Muscle of back (tissue), 11 donors: ENCODE data around the gene MEG3. TPM values are rescaled to one million over a fixed set of nuclear protein-coding genes. Genes with fewer than 3 reads are reported as not detected.
"Not testable (repeated sequence)": the region's sequence is repeated elsewhere in the genome, so short reads cannot be mapped to it uniquely, and the experiment has no call there.

Source experiments
- DNase-seq, 3 donors: peaks; one replicate each; pipeline versions ENCODE4 v3.0.0 to v3.0.0-alpha.2; 2013
- polyA plus RNA-seq, 10 donors: library from polyadenylated mRNA; unstranded; fragments of 120-200 nt; gene quantifications; one replicate each; pipeline ENCODE4 v1.2.1, GENCODE V29; 2013; ENCODE audit not compliant: insufficient read length in 10 of 10

The MEG3 gene
- polyA plus RNA-seq, 10 donors, result 2,465 to 7,650 (median 4,019) TPM

- no peak for DNase-seq
Observed at GRCh38 chr14:100810435-100810834, 15.5 kb upstream of the MEG3 start.

GRCh38 chr14:100810861-100811461 lies 15.0 kb upstream of the MEG3 start:
- no peak for DNase-seq

GRCh38 chr14:100813291-100813690 lies 12.6 kb upstream of the MEG3 start:
- no peak for DNase-seq

GRCh38 chr14:100815478-100816285 lies 10.2 kb upstream of the MEG3 start:
- DNase-seq, result peak in 1 of 3 donors; percentile 50

- no peak for DNase-seq
Observed at GRCh38 chr14:100816286-100816949, 9.5 kb upstream of the MEG3 start.

GRCh38 chr14:100816950-100817901 lies 8.7 kb upstream of the MEG3 start:
- no peak for DNase-seq

- no peak for DNase-seq
Observed at GRCh38 chr14:100818221-100818699, 7.7 kb upstream of the MEG3 start.

- DNase-seq, result not testable (repeated sequence)
Observed at GRCh38 chr14:100818923-100819322, 7.0 kb upstream of the MEG3 start.

- DNase-seq, result no peak
Observed at GRCh38 chr14:100819453-100819828, 6.5 kb upstream of the MEG3 start.

GRCh38 chr14:100819829-100820475 lies 6.0 kb upstream of the MEG3 start:
- DNase-seq, result no peak

- DNase-seq, result peak in 1 of 3 donors; percentile 64
Observed at GRCh38 chr14:100820957-100821356, 5.0 kb upstream of the MEG3 start.

GRCh38 chr14:100822013-100822412 lies 3.9 kb upstream of the MEG3 start:
- DNase-seq, result peak in 2 of 3 donors; percentile 70 to 83

- peak; percentile 75 to 93 (median 82) for DNase-seq
Observed at GRCh38 chr14:100822532-100823296, 3.2 kb upstream of the MEG3 start.

- peak; percentile 81 to 95 (median 87) for DNase-seq
Observed at GRCh38 chr14:100823413-100824080, 2.4 kb upstream of the MEG3 start.

- peak; percentile 75 to 92 (median 84) for DNase-seq
Observed at GRCh38 chr14:100824091-100824551, 1.8 kb upstream of the MEG3 start.

- DNase-seq, result peak in 2 of 3 donors; percentile 72 to 76
Observed at GRCh38 chr14:100824901-100825712, 811 bp upstream of the MEG3 start.

GRCh38 chr14:100826391-100827100 lies 628 bp downstream of the MEG3 start:
- peak in 1 of 3 donors; percentile 54 for DNase-seq
